ENCODE results near the gene PDE6C. TPM values are rescaled to one million over a fixed set of nuclear protein-coding genes. Genes with fewer than 3 reads are reported as not detected.

PDE6C gene
- total RNA-seq, 2 experiments from 2014 or later: not detected

GRCh38 chr10:93597075-93597599 lies 15.2 kb upstream of the PDE6C start:
- Mint-ChIP-seq H3K36me3 (no peaks in the 10 kb centered on the region), H3K4me3 (no peak overlapping the region), H3K9me3 (no peaks in the 10 kb centered on the region), H3K4me1 (ENCODE audit: low read depth) (no peaks in the 10 kb centered on the region), H3K27me3 (peaks cover 15% of the 10 kb centered on the region), H3K27ac (no peak overlapping the region)
- DNase-seq: no peak
- ChIA-PET POLR2A (no interaction called here), CTCF (no interaction called here)
- intact Hi-C loops (cut with micrococcal nuclease): no loop called here

- Mint-ChIP-seq H3K27ac (no peak overlapping the region), H3K27me3 (peaks cover 23% of the 10 kb centered on the region), H3K36me3 (no peaks in the 10 kb centered on the region), H3K4me1 (ENCODE audit: low read depth) (no peaks in the 10 kb centered on the region), H3K9me3 (no peaks in the 10 kb centered on the region), H3K4me3 (no peak overlapping the region)
- intact Hi-C loops (cut with micrococcal nuclease): no loop called here
- CTCF ChIA-PET: no interaction called here
- no peak for DNase-seq
- POLR2A ChIA-PET: no interaction called here
Observed at GRCh38 chr10:93598157-93598556, 14.2 kb upstream of the PDE6C start.

- no peaks in the 10 kb centered on the region for H3K36me3 Mint-ChIP-seq
- H3K27me3 Mint-ChIP-seq: peaks cover 30% of the 10 kb centered on the region
- intact Hi-C loops (cut with micrococcal nuclease): no loop called here
- H3K9me3 Mint-ChIP-seq: no peaks in the 10 kb centered on the region
- no peak overlapping the region for H3K27ac Mint-ChIP-seq
- CTCF ChIA-PET: no interaction called here
- no peak overlapping the region for H3K4me3 Mint-ChIP-seq
- POLR2A ChIA-PET: no interaction called here
- no peak for DNase-seq
- H3K4me1 Mint-ChIP-seq (ENCODE audit: low read depth): no peaks in the 10 kb centered on the region
Observed at GRCh38 chr10:93599335-93599734, 13.0 kb upstream of the PDE6C start.

GRCh38 chr10:93599778-93600177 lies 12.6 kb upstream of the PDE6C start:
- no peaks in the 10 kb centered on the region for H3K4me1 Mint-ChIP-seq (ENCODE audit: low read depth)
- CTCF ChIA-PET: no interaction called here
- H3K36me3 Mint-ChIP-seq: no peaks in the 10 kb centered on the region
- DNase-seq: no peak
- intact Hi-C loops (cut with micrococcal nuclease): no loop called here
- no peaks in the 10 kb centered on the region for H3K9me3 Mint-ChIP-seq
- peaks cover 32% of the 10 kb centered on the region for H3K27me3 Mint-ChIP-seq
- no peak overlapping the region for H3K27ac Mint-ChIP-seq
- no peak overlapping the region for H3K4me3 Mint-ChIP-seq
- POLR2A ChIA-PET: no interaction called here

GRCh38 chr10:93600446-93601145 lies 11.7 kb upstream of the PDE6C start:
- H3K4me3 Mint-ChIP-seq: no peak overlapping the region
- H3K36me3 Mint-ChIP-seq: no peaks in the 10 kb centered on the region
- POLR2A ChIA-PET: no interaction called here
- CTCF ChIA-PET: no interaction called here
- DNase-seq: no peak
- no peak overlapping the region for H3K27ac Mint-ChIP-seq
- H3K4me1 Mint-ChIP-seq (ENCODE audit: low read depth): no peaks in the 10 kb centered on the region
- H3K27me3 Mint-ChIP-seq: peaks cover 32% of the 10 kb centered on the region
- H3K9me3 Mint-ChIP-seq: no peaks in the 10 kb centered on the region
- intact Hi-C loops (cut with micrococcal nuclease): no loop called here

- Mint-ChIP-seq H3K27ac (no peak within 1 kb of the TSS), H3K27me3 (peaks cover 35% of the 10 kb centered on the region), H3K4me3 (no peak within 1 kb of the TSS), H3K4me1 (ENCODE audit: low read depth) (no peaks in the 10 kb centered on the region), H3K9me3 (no peaks in the 10 kb centered on the region), H3K36me3 (no peaks in the 10 kb centered on the region)
- CTCF ChIA-PET: no interaction called here
- POLR2A ChIA-PET: no interaction called here
- no peak for DNase-seq
- intact Hi-C loops (cut with micrococcal nuclease): no loop called here
Observed at GRCh38 chr10:93601146-93601773, 11.1 kb upstream of the PDE6C start, which contains the start of gene RBP4. Gene RBP4 (minus strand): TSS chr10:93601235. CDS start chr10:93601028, 207 bp downstream.

- DNase-seq: no peak
- ChIA-PET POLR2A (no interaction called here), CTCF (no interaction called here)
- Mint-ChIP-seq H3K4me1 (ENCODE audit: low read depth) (no peaks in the 10 kb centered on the region), H3K27ac (no peak overlapping the region), H3K4me3 (no peak overlapping the region), H3K36me3 (no peaks in the 10 kb centered on the region), H3K9me3 (no peaks in the 10 kb centered on the region), H3K27me3 (peaks cover 36% of the 10 kb centered on the region)
- intact Hi-C loops (cut with micrococcal nuclease): no loop called here
Observed at GRCh38 chr10:93601774-93602162, 10.6 kb upstream of the PDE6C start.

GRCh38 chr10:93603023-93603422 lies 9.3 kb upstream of the PDE6C start:
- Mint-ChIP-seq H3K36me3 (no peaks in the 10 kb centered on the region), H3K4me1 (ENCODE audit: low read depth) (no peaks in the 10 kb centered on the region), H3K9me3 (peaks cover 6% of the 10 kb centered on the region), H3K4me3 (no peak overlapping the region), H3K27me3 (peaks cover 39% of the 10 kb centered on the region), H3K27ac (no peak overlapping the region)
- CTCF ChIA-PET: no interaction called here
- intact Hi-C loops (cut with micrococcal nuclease): no loop called here
- no peak for DNase-seq
- POLR2A ChIA-PET: no interaction called here

- Mint-ChIP-seq H3K36me3 (no peaks in the 10 kb centered on the region), H3K27ac (no peak overlapping the region), H3K27me3 (peaks cover 42% of the 10 kb centered on the region), H3K9me3 (peaks cover 6% of the 10 kb centered on the region), H3K4me3 (no peak overlapping the region), H3K4me1 (ENCODE audit: low read depth) (no peaks in the 10 kb centered on the region)
- intact Hi-C loops (cut with micrococcal nuclease): no loop called here
- no peak for DNase-seq
- CTCF ChIA-PET: no interaction called here
- POLR2A ChIA-PET: no interaction called here
Observed at GRCh38 chr10:93604146-93604545, 8.2 kb upstream of the PDE6C start.

GRCh38 chr10:93608421-93608820 lies 3.9 kb upstream of the PDE6C start:
- POLR2A ChIA-PET: no interaction called here
- Mint-ChIP-seq H3K4me3 (no peak overlapping the region), H3K9me3 (peaks cover 6% of the 10 kb centered on the region), H3K27me3 (peaks cover 22% of the 10 kb centered on the region), H3K36me3 (no peaks in the 10 kb centered on the region), H3K4me1 (ENCODE audit: low read depth) (no peaks in the 10 kb centered on the region), H3K27ac (no peak overlapping the region)
- CTCF ChIA-PET: no interaction called here
- no peak for DNase-seq
- intact Hi-C loops (cut with micrococcal nuclease): no loop called here

- Mint-ChIP-seq H3K36me3 (no peaks in the 10 kb centered on the region), H3K27ac (no peak overlapping the region), H3K27me3 (peaks cover 5% of the 10 kb centered on the region), H3K4me3 (no peak overlapping the region), H3K9me3 (no peaks in the 10 kb centered on the region), H3K4me1 (ENCODE audit: low read depth) (no peaks in the 10 kb centered on the region)
- intact Hi-C loops (cut with micrococcal nuclease): no loop called here
- CTCF ChIA-PET: no interaction called here
- DNase-seq: no peak
- POLR2A ChIA-PET: no interaction called here
Observed at GRCh38 chr10:93613126-93613525, 789 bp downstream of the PDE6C start.

GRCh38 chr10:93614101-93614825 lies 1.9 kb downstream of the PDE6C start:
- H3K9me3 Mint-ChIP-seq: no peaks in the 10 kb centered on the region
- no peak for DNase-seq
- no peak overlapping the region for H3K4me3 Mint-ChIP-seq
- ChIA-PET CTCF (no interaction called here), POLR2A (no interaction called here)
- H3K27me3 Mint-ChIP-seq: peaks cover 2% of the 10 kb centered on the region
- H3K27ac Mint-ChIP-seq: no peak overlapping the region
- H3K36me3 Mint-ChIP-seq: no peaks in the 10 kb centered on the region
- no peaks in the 10 kb centered on the region for H3K4me1 Mint-ChIP-seq (ENCODE audit: low read depth)
- intact Hi-C loops (cut with micrococcal nuclease): no loop called here

Data from activated CD4-positive, alpha-beta memory T cell treated with anti-CD3 and anti-CD28 coated beads for 36 hours (primary cell).